CD4-positive, alpha-beta T cell (primary cell): Measurements from ENCODE around the gene RASA4B. TPM values are rescaled to one million over a fixed set of nuclear protein-coding genes. Genes with fewer than 3 reads are reported as not detected.
"Not testable (repeated sequence)": the region's sequence is repeated elsewhere in the genome, so short reads cannot be mapped to it uniquely, and the experiment has no call there.

Source experiments
- ATAC-seq: fragments of 200-7000 bp; cut with Tn5 transposase; one replicate; pipeline ENCODE4 v1.10.0; 2022; ENCODE audit warnings: mild to moderate bottlenecking; ENCODE audit not compliant: poor library complexity
- CTCF ChIA-PET: fragments of 350-600 bp; sonication (Branson Sonifier 250); formaldehyde crosslinking; loops from one replicate; lab custom pipeline; 2021; ENCODE audit warnings: antibody characterized with exemption, inconsistent platforms; lab: Charles Lee
- POLR2A ChIA-PET: fragments of 350-600 bp; sonication (Branson Sonifier 250); formaldehyde crosslinking; loops from one replicate; lab custom pipeline; 2021; ENCODE audit warnings: antibody characterized with exemption, inconsistent platforms; lab: Charles Lee
- DNase-seq, 14 experiments: peaks; one replicate each; pipeline ENCODE4 v3.0.0-alpha.2; 2013 to 2020; ENCODE audit warnings: mixed read lengths in 2 of 14
- H3K27ac ChIP-seq, 2 donors: one replicate each; pipeline versions ENCODE4 v1.5.1 to v1.7.0; 2013; ENCODE audit warnings: low read length in 2 of 2, low read depth in 1 of 2, mild to moderate bottlenecking in 1 of 2
- H3K27me3 ChIP-seq, 2 experiments: 1 replicate in 1 of 2; 2 replicates in 1 of 2; pipeline versions ENCODE4 v1.6.1 to v1.7.0; 2013; ENCODE audit warnings: low read length in 2 of 2, control low read depth in 1 of 2, mild to moderate bottlenecking in 1 of 2, moderate library complexity in 1 of 2; ENCODE audit not compliant: insufficient read depth in 2 of 2, control insufficient read depth in 1 of 2
- H3K36me3 ChIP-seq: one replicate; pipeline ENCODE4 v1.6.1; 2013; ENCODE audit warnings: low read length, control low read depth; ENCODE audit not compliant: insufficient read depth
- H3K4me1 ChIP-seq: one replicate; pipeline ENCODE4 v1.6.1; 2013; ENCODE audit warnings: low read length, control low read depth; ENCODE audit not compliant: insufficient read depth
- H3K4me3 ChIP-seq: one replicate; pipeline ENCODE4 v1.5.1; 2013; ENCODE audit warnings: mild to moderate bottlenecking, low read length, moderate library complexity
- H3K9me3 ChIP-seq, 2 experiments: 1 replicate in 1 of 2; 2 replicates in 1 of 2; pipeline versions ENCODE4 v1.6.1 to v1.7.0; 2013; ENCODE audit warnings: low read length in 2 of 2, mild to moderate bottlenecking in 2 of 2, control low read depth in 1 of 2, moderate library complexity in 1 of 2; ENCODE audit not compliant: control insufficient read depth in 1 of 2, insufficient read depth in 1 of 2
- H3K27ac Mint-ChIP-seq: one replicate; pipeline ENCODE4 v1.8.0; 2020; ENCODE audit warnings: mixed read lengths
- H3K27me3 Mint-ChIP-seq: one replicate; pipeline ENCODE4 v1.8.0; 2021; ENCODE audit warnings: mixed read lengths
- H3K36me3 Mint-ChIP-seq: one replicate; pipeline ENCODE4 v1.8.0; 2021; ENCODE audit warnings: low read depth, mixed read lengths
- H3K4me1 Mint-ChIP-seq: one replicate; pipeline ENCODE4 v1.8.0; 2021; ENCODE audit warnings: low read depth, mixed read lengths
- H3K4me3 Mint-ChIP-seq: one replicate; pipeline ENCODE4 v1.8.0; 2020; ENCODE audit warnings: mild to moderate bottlenecking, mixed read lengths
- H3K9me3 Mint-ChIP-seq: one replicate; pipeline ENCODE4 v1.8.0; 2020; ENCODE audit warnings: mixed read lengths
- intact Hi-C, 2 experiments: fragments of 100-400 bp; cut with DNase I in 1 of 2; cut with micrococcal nuclease in 1 of 2; formaldehyde crosslinking; loops; one replicate each; pipeline versions ENCODE4 v1.15.1 to v1.9.0; 2023 to 2025; cut with DNase I, micrococcal nuclease
- total RNA-seq, 174 experiments: library from RNA in 2 of 174; stranded (reverse) in 2 of 174; gene quantifications; one replicate each; pipeline ENCODE4 v1.2.3 and lab custom pipeline; 2021 to 2026
- TF ChIP-seq, protein P1 (sequence below): fragments of 200-600 bp; IDR thresholded peaks from one replicate; pipeline ENCODE4 v1.8.0; 2022; ENCODE audit warnings: antibody characterized with exemption, mild to moderate bottlenecking

RASA4B gene
- total RNA-seq, 2 experiments from 2014 or later: 31.9 to 40.7 TPM

DNA sequence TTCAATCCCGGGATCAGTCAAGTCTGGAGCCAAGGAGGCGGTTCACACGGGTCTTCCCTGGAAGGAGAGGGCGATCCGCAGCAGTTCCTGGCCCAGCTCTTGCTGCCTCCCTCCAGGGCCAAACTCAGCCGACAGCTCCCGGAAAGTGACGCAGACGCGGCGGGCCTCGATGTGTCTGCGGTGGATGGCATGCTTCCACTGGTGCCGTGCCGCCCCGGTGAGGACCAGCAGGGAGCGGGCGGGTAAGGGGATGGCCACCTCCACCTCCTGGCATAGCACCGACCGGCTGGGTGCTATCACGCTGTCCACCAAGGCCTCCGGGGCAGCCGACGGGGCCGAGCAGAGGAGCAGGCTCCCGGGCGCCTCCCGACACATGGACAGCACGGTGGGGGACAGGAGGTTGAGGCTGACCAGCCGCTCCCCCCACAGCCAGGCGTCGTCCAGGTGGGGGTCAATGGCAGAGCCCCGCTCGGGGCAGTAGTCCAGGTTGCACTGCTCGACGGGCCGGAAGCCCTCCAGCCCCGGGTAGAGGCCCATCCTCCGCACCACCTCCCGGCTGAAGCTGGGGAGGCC lies 60.1 kb downstream of the RASA4B start:
- Mint-ChIP-seq H3K27me3 (no peaks in the 10 kb centered on the region), H3K9me3 (no peaks in the 10 kb centered on the region), H3K4me1 (peaks cover 1% of the 10 kb centered on the region), H3K36me3 (peaks cover 26% of the 10 kb centered on the region), H3K27ac (no peak overlapping the region), H3K4me3 (no peak overlapping the region)
- ChIA-PET POLR2A (no interaction called here), CTCF (interaction anchor here (2.3 kb wide), 1 partner anchor 45 kb away, joined by 9 read pairs; no protein-coding TSS in a partner anchor)
- Histone ChIP-seq H3K9me3 (no peaks in the 10 kb centered on the region), H3K4me3 (no peak overlapping the region), H3K36me3 (peaks cover 37% of the 10 kb centered on the region), H3K4me1 (peaks cover 8% of the 10 kb centered on the region), H3K27ac (no peak overlapping the region), H3K27me3 (no peaks in the 10 kb centered on the region)
- TF ChIP-seq, protein P1, sequence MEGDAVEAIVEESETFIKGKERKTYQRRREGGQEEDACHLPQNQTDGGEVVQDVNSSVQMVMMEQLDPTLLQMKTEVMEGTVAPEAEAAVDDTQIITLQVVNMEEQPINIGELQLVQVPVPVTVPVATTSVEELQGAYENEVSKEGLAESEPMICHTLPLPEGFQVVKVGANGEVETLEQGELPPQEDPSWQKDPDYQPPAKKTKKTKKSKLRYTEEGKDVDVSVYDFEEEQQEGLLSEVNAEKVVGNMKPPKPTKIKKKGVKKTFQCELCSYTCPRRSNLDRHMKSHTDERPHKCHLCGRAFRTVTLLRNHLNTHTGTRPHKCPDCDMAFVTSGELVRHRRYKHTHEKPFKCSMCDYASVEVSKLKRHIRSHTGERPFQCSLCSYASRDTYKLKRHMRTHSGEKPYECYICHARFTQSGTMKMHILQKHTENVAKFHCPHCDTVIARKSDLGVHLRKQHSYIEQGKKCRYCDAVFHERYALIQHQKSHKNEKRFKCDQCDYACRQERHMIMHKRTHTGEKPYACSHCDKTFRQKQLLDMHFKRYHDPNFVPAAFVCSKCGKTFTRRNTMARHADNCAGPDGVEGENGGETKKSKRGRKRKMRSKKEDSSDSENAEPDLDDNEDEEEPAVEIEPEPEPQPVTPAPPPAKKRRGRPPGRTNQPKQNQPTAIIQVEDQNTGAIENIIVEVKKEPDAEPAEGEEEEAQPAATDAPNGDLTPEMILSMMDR: no peak
- DNase-seq: no peak
- intact Hi-C loops: loop anchor here in 1 of 2 experiments (5.0 kb wide), 1 partner anchor 180 kb away; no protein-coding TSS in a partner anchor
- ATAC-seq: no peak

DNA sequence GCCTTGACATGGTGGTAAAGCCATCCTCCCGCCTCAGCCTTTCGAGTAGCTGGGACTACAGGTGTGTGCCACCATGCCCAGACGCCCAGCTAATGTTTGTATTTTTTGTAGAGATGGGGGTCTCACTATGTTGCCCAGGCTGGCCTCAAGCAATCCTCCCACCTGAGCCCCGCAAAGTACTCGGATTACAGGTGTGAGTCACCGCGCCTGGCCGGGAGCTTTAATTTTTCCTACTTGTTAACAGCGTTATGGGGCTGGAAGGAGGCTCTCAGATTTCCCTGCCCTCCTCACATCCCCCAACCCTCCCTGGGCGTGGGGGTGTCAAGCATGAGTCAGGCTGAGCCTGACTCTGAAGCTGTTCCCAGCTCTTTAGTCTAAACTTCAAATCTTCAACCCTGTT lies 61.2 kb downstream of the RASA4B start:
- DNase-seq (no peak), ATAC-seq (no peak)
- H3K27me3 ChIP-seq: no peaks in the 10 kb centered on the region
- Mint-ChIP-seq H3K27ac (no peak overlapping the region), H3K4me1 (no peaks in the 10 kb centered on the region), H3K4me3 (no peak overlapping the region), H3K9me3 (no peaks in the 10 kb centered on the region), H3K36me3 (peaks cover 26% of the 10 kb centered on the region), H3K27me3 (no peaks in the 10 kb centered on the region)
- ChIA-PET POLR2A (interaction anchor here (1.1 to 1.5 kb wide), 2 partner anchors 22 to 61 kb away, joined by 3 to 4 read pairs; no protein-coding TSS in a partner anchor), CTCF (interaction anchor here (2.3 kb wide), 1 partner anchor 44 kb away, joined by 9 read pairs; no protein-coding TSS in a partner anchor)
- intact Hi-C loops: loop anchor here in 1 of 2 experiments (5.0 kb wide), 1 partner anchor 179 kb away; no protein-coding TSS in a partner anchor
- no peak overlapping the region for H3K27ac ChIP-seq
- TF ChIP-seq, protein P1: no peak
- peaks cover 3% of the 10 kb centered on the region for H3K4me1 ChIP-seq
- H3K9me3 ChIP-seq: no peaks in the 10 kb centered on the region
- H3K36me3 ChIP-seq: peaks cover 37% of the 10 kb centered on the region
- H3K4me3 ChIP-seq: no peak overlapping the region

DNA sequence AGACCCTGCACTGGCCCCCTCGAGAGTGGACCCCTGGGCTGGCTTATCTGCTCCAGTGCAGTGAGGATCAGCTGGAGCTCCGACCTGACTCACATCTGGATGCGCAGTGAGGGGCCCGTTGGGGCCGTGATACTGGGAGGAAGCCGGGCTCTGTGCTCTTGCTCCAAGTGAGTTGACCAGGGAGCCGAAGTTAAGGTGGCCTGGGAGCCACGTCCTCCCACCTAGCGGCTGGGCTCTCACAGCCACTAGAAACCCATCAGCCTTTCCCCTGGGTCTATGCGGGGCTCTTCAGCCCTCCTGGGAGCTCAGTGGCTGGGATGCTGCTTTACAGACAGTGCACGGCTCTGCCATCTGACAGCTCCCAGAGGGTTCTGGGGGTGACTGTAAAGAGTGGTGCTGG lies 62.0 kb downstream of the RASA4B start:
- POLR2A ChIA-PET: interaction anchor here (1.1 to 1.5 kb wide), 2 partner anchors 21 to 60 kb away, joined by 3 to 4 read pairs; no protein-coding TSS in a partner anchor
- no peak overlapping the region for H3K27ac Mint-ChIP-seq

DNA sequence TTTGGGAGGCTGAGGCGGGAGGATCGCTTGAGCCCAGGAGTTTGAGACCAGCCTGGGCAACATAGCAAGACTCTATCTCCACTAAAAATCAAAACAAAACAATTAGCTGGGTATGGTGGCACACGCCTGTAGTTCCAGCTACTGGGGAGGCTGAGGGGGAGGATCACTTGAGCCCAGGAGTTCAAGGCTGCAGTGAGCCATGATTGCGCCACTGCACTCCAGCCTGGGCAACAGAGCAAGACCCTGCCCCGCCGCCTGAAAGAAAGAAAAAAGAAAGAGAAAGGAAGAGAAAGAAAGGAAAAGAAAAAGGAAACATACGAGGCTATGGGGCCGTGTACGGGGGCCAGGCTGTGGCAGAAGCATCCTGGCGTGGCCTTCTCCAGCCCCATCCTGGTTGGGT lies 62.6 kb downstream of the RASA4B start:
- peaks cover 33% of the 10 kb centered on the region for H3K36me3 ChIP-seq
- H3K27me3 ChIP-seq, CTCF ChIA-PET, ATAC-seq, H3K27me3 Mint-ChIP-seq, H3K4me1 ChIP-seq, H3K4me3 Mint-ChIP-seq, H3K27ac ChIP-seq, H3K9me3 ChIP-seq, H3K4me1 Mint-ChIP-seq, H3K4me3 ChIP-seq, H3K27ac Mint-ChIP-seq, H3K9me3 Mint-ChIP-seq, DNase-seq: not testable (repeated sequence)
- POLR2A ChIA-PET: interaction anchor here (0.9 to 1.5 kb wide), 2 partner anchors 29 to 59 kb away, joined by 3 read pairs; no protein-coding TSS in a partner anchor
- intact Hi-C loops: loop anchor here in 1 of 2 experiments (5.0 kb wide), 1 partner anchor 178 kb away; no protein-coding TSS in a partner anchor
- peaks cover 20% of the 10 kb centered on the region for H3K36me3 Mint-ChIP-seq

More for the DNA sequence above, 62.0 kb downstream of the RASA4B start:
- Histone ChIP-seq H3K36me3 (peaks cover 35% of the 10 kb centered on the region), H3K9me3 (no peaks in the 10 kb centered on the region), H3K27me3 (no peaks in the 10 kb centered on the region), H3K27ac (no peak overlapping the region), H3K4me1 (peaks cover 2% of the 10 kb centered on the region), H3K4me3 (no peak overlapping the region)
- DNase-seq: no peak
- H3K9me3 Mint-ChIP-seq: no peaks in the 10 kb centered on the region
- CTCF ChIA-PET: interaction anchor here (2.3 kb wide), 1 partner anchor 43 kb away, joined by 9 read pairs; no protein-coding TSS in a partner anchor
- no peak overlapping the region for H3K4me3 Mint-ChIP-seq
- no peaks in the 10 kb centered on the region for H3K27me3 Mint-ChIP-seq
- no peak for ATAC-seq
- peaks cover 22% of the 10 kb centered on the region for H3K36me3 Mint-ChIP-seq
- intact Hi-C loops: loop anchor here in 1 of 2 experiments (5.0 kb wide), 1 partner anchor 178 kb away; no protein-coding TSS in a partner anchor
- H3K4me1 Mint-ChIP-seq: no peaks in the 10 kb centered on the region
- TF ChIP-seq, protein P1: no peak
